HCT116 (cell line): Measurements from ENCODE around the gene ISOC1. TPM values are rescaled to one million over a fixed set of nuclear protein-coding genes. Genes with fewer than 3 reads are reported as not detected.

Source experiments
- microRNA-seq: library from miRNA; unstranded; fragments of <30 nt; microRNA quantifications from one replicate; pipeline ENCODE4, GENCODE V29; 2016; ENCODE audit warnings: borderline number of aligned reads
- total RNA-seq: library from RNA; stranded (reverse); gene quantifications from one replicate; pipeline ENCODE4 v1.2.1, GENCODE V29; 2021; ENCODE audit not compliant: unreplicated experiment

ISOC1 gene
- total RNA-seq, 1 experiment from 2014 or later, result 42.9 TPM

Small RNA genes within 50 kb of the gene (microRNA-seq; reads per million reads assigned to microRNA genes)
- gene MIR4633, result not detected

Other genes starting within 250 kb of the ISOC1 start
- 7.9 TPM for gene SLC27A6, start 129.3 kb upstream of the ISOC1 start, total RNA-seq